Breast epithelium (tissue), 3 donors: Measurements from ENCODE around the gene BPGM.

ENCODE experiments used
- CTCF ChIP-seq, 3 donors: fragments of 450-650 bp; IDR thresholded peaks; one replicate each; pipeline ENCODE4 v1.5.1; 2016 to 2017; ENCODE audit warnings: antibody characterized with exemption in 3 of 3, mild to moderate bottlenecking in 3 of 3, moderate library complexity in 3 of 3
- POLR2A ChIP-seq: fragments of 450-650 bp; IDR thresholded peaks from one replicate; pipeline ENCODE4 v1.6.1; 2016; ENCODE audit warnings: antibody characterized with exemption, mild to moderate bottlenecking, moderate library complexity
- POLR2AphosphoS5 ChIP-seq, 3 donors: sonication (generic); formaldehyde crosslinking; IDR thresholded peaks; one replicate each; pipeline ENCODE4 v1.6.1; 2017; ENCODE audit warnings: antibody characterized with exemption in 3 of 3

DNA sequence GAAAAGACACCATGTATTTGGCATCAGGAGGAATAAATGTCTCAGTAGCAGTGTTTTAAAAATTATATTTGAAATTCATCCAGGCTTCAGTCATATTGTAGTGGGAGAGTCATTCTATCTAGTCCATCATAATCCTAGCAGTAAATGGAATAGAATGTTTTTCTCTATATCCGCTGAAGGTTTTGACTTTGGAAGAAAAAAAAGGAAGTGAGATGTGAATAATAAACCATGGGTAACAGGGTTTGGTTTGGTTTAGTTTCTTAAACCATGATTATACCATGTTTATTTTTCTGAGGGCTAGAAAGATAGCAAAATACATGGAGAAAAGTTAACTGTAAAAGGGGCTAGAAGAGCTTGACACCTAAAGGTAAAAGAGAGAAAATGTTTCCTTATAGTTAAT, 16.4 kb upstream of the BPGM start:
- TF ChIP-seq CTCF (IDR thresholded peaks at IDR 0.05) (no peak), POLR2A (no peak), POLR2AphosphoS5 (IDR thresholded peaks at IDR 0.05) (no peak)
